GM18511 (cell line): ENCODE results near the gene PDIA3.
"Not testable (repeated sequence)": the region's sequence is repeated elsewhere in the genome, so short reads cannot be mapped to it uniquely, and the experiment has no call there.

Experiments
- ATAC-seq: cut with Tn5 transposase; IDR thresholded peaks from one replicate; pipeline ENCODE4 v1.9.1; 2021; ENCODE audit warnings: mild to moderate bottlenecking, moderate library complexity; ENCODE audit not compliant: unreplicated experiment

Gene PDIA3

DNA sequence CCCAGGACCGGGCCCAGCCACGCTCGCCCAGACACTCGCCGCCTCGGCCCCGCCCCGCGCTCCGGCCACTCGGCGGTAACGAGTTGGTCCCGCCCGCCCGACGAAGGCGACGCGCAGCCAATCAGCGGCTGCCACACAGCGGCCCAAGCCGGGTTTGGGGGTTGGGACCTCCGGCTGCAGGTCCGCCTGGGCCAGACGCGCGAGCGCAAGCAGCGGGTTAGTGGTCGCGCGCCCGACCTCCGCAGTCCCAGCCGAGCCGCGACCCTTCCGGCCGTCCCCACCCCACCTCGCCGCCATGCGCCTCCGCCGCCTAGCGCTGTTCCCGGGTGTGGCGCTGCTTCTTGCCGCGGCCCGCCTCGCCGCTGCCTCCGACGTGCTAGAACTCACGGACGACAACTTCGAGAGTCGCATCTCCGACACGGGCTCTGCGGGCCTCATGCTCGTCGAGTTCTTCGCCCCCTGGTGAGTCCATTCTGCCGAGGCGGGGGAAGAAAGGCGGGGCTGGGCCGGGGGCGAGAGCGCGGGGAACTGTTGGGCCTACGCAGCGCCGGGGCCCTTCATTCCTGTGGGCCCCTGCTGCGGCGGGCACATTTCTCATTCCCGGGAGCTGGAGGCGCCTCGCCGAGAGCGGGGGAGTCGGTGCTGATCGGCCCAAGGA is at the start of gene PDIA3:
Gene PDIA3, plus strand, starts transcription at position 194 of the 658 bp plus-strand sequence. Its CDS starts 102 bp downstream, at position 296.
- ATAC-seq = peak; percentile 81

DNA sequence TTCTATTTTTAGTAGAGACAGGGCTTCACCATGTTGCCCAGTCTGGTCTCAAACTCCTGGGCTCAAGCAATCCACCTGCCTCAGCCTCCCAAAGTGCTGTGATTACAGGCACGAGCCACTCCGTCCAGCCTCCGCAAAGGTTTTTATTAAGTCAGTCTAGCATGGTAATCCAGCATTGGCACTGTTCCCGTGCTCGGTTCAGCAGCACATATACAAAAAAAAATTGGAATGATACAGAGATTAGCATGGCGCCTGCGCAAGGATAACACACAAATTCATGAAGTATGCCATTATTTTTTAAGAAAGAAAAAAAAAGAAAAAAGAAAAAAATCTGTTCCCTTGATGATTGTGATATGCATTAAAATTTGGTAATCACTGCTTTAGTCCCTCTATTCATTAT is 44.1 kb upstream of the PDIA3 start:
- ATAC-seq = no peak

DNA sequence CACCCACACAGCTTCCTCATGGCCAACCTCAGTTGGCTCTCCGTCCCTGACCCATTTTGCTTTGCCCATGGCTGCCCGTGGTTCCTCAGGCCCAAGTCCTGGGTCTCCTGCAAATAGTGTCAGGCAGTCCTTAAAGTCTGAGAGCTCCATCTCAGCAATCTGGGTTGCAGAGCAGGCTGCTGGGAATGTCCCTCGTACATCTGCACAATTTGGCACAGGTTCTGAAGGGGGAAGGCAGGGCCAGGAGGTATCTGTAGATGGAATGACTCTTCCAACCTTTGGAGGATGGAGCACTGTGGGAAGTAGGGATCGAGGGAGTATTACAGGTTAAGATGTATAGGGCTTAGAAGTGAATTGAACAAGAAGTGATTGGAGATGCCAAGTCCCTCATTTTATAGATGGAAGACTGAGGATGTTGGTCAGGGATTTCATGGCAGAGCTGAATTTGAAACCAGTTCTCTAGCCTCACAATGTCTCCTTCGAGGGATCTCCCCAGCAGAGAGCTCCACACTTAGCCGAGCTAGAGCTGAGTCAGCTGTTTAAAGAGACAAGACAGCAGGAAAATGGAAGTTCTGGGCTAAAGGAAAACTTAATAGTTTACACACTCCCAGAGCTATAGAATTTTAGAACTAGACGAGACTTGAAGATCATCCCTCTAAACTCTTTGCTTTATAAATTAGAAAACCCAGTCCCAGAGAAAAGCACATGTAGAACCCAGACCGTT is 43.4 kb upstream of the PDIA3 start:
- no peak for ATAC-seq

DNA sequence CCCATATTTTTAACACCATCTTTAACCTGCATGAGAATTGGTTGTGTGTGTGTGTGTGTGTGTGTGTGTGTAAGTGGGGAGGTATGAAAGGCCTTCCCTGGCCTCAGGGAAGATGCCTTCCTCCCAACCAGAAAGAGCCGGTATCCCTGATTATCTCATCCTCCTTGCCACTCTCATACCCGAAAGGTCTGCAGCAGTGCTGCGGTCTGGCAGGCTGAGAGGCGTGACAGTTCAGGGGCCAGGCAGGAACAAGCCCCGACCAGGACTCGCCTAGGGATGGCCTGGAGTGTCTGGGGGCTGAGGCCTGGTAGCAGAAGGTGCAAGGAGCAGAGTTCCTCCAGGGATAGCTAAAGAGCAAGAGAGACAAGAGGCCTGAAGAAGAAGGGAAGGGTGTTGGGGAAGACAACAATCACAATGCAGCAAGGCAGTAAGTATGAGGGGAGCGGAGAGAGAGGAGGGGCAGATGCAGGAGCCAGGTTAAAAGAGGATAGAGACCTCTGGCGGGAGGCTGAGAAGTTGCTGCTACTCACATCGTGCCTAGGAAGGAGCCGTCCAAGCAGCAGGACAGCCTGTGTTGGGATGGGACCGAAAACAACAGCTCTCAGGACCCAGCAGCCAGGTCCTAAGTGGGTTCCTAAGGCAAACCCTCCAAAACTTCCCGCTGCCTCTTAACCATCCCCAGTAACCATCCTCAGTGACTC is 35.7 kb upstream of the PDIA3 start:
- not testable (repeated sequence) for ATAC-seq

DNA sequence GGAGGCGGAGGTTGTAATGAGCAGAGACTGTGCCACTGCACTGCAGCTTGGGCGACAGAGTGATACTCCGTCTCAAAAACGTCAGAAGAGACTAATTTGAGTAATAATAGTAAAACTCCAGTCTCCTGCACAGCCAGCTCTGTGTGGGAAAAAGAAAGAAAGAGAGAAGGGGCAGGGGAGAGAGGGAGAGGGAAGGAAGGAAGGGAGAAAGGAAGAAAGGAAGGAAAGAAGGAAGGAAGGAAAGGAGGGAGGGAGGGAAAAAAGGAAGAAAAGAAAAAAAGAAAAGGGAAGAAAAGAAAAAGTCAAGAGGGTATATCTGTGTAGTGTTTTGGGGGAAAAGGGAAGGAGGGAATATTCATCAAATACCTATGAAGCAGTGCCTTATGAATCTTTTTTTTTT is 23.1 kb upstream of the PDIA3 start:
- no peak for ATAC-seq

DNA sequence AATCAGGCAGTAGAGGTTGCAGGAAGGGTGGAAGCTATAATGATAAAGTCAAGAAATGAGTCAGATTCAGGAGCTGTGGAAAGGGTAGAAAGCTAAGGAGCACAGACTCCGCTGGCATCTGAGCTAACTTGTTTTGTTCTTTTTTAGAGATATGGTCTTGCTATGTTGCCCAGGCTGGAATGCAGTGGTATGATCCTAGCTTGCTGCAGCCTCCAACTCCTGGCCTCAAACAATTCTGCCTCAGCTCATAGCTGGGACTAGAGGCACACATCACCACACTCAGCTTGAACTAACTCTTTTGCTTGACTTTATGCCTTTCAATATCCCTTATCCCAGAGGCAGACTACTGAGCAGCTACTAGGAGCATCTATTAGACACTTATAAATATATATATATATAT is 19.9 kb upstream of the PDIA3 start:
- ATAC-seq = not testable (repeated sequence)

DNA sequence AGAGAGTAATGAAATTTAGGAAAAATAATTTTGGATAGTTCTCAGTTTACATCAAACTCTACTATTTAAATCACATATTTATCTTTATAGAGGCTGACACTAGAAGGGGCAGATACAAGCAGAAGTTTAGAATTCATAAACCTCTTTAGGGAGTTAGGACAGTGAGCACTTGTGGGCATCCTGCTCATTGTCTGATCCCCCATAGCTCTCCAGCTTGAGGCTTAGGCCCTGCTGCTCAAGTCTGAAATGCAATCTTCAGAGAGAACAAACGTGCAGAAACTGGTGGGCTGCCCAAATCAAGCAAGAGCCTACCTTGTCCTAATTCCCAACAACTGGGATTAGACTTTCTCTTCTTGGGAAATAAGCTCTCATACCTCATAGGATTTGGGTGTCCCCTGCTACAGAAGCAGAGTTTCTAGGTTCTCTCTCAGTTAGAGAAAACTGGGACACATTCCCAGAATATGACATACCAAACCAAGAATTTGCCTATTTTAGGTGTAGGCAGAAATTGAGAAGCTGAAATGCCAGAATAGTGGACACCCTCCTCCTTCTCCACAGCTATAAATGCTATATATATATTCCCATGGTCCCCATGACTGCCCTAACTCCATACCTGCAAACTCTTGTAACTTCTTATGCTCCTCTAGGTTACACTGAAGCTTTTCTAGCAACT is 18.0 kb upstream of the PDIA3 start:
- not testable (repeated sequence) for ATAC-seq

DNA sequence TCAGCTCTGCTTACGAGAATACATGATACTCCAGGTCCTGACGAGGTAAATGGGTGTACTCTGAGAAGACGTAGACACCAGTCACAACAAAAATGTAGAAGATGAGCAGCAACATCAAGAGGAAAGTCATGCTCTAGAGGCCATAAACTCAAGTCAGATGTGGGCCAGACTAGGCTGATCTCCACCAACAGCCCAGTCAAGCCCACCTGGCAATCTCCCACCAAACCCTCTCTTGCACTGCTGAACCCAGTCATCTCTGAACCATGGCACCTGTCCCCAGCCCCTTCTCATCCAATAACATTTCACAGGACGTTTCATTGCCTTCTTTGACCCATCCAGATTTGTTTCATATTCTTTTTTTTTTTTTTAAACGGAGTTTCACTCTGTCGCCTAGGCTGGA is 10.8 kb upstream of the PDIA3 start:
- ATAC-seq = peak; percentile 30

DNA sequence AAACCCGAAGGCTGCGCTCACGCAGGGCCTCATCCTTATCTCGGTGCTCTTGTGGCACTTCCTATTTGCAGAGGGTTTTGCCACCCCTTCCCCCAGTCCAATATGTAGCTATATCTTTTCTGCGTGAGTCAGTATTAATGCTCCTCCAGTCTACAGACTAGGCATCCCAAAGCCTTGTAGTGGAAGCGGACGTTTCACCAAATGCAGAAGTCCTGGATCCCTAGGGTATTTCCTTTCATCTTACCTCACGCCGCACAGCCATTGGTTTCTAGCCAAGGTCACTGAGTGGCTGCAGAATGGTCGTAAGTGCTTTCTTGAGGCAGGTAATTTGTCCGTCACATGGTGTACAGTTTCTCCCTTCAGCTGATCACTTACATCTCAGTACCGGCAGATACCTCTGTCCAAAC is 668 bp downstream of the PDIA3 start:
- ATAC-seq = peak; percentile 24

DNA sequence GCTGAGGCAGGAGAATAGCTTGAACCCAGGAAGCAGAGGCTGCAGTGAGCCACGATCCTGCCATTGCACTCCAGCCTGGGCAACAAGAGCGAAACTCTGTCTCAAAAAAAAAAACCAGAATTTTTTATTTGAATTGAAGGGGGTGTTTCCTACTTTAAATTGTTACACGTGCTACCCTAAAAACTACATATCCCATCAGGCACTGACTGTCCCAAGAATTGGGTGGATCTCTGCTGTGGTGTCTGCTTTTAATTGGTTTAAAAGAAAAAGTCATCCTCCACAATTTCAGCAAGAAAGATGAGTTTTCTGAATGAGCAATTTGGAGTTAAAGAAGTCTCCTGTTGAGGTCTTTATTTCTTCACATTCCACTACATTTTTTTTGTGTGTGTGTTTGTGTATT is 2.1 kb downstream of the PDIA3 start:
- ATAC-seq = no peak

DNA sequence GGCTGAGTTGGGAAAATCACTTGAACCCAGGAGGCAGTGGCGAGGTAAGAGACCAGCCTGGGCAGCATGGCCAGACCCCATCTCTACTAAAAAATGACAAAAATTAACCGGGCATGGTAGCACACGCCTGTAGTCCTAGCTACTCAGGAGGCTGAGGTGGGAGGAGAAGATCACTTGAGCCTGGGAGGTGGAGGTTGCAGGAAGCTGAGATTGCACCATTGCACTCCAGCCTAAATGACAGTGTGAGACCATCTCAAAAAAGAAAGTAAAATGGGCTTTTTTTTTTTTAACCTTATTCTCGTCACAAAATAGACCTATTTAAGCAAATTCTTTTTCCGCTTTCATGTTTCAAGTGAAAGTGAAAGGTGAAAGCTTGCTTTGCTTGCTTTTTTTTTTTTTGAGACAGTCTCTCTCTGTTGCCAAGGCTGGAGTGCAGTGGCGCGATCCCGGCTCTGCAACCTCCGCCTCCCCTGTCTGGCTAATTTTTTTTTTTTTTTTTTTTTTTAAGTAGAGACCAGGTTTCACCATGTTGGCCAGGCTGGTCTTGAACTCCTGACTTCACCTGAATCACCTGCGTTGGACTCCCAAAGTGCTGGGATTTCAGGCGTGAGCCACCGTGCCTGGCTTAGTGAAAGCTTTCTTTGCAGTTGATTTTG is 3.6 kb downstream of the PDIA3 start:
- ATAC-seq = peak; percentile 54

DNA sequence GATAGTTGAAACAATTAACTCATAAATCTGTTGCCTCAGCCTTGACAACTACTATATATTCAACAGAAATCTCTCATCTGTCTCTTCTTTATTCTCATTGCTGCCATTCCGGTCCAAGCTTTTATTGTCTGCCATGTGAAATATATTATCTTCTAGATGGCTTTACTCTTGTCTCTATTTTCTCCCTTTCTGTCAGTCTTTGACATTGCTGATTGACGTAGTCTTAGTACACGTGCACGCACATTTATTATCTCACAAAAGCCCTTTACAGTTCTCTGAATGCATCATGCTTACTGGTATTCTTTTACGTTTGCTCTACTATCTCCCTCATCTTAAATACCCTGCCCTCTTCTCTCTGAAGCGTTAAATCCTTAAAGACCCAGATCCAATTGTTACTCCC is 5.6 kb downstream of the PDIA3 start:
- ATAC-seq = no peak

DNA sequence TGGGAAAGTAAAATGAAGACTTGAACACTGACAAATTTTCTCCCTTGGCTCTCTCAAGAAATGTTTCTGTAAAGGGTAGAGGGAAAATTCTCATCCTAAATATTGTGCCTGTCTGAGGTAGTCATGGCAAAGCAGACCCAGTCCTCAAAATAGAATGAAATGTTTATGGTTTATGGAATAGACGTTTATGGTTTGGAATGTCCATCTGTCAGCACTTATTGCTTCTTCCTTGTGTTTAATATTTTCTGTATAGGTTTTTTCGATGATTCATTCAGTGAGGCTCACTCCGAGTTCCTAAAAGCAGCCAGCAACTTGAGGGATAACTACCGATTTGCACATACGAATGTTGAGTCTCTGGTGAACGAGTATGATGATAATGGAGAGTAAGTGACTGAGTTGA is 16.6 kb downstream of the PDIA3 start:
- ATAC-seq = no peak

DNA sequence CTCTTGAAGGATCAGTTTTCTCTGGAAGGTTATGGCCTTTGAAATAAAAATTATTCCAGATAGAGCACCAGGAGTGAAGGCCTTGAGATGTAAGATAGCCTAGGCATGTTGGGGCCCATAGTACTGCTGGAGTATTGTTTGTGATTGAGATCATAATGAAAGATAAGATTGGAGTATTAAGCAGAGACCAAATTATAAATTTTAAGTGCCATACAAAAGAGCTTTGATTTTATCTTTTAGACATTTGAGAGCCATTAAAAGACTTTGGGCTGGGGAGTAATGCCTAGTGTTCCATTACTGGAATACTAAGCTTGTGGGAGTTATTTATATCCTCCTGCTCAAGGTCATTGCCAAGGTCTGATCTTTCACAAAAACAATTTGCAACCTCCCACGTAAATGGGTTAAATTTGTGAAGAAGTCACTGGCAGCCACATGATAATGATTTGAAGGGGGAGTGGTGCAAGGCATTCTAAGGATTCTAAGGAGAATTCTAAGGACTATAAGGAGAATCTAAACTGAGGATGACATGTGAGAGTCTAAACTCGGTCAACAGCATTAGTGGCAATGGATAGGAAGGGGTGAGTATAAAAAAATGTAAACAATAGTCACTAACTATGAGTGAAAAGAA is 17.7 kb downstream of the PDIA3 start:
- ATAC-seq = no peak

DNA sequence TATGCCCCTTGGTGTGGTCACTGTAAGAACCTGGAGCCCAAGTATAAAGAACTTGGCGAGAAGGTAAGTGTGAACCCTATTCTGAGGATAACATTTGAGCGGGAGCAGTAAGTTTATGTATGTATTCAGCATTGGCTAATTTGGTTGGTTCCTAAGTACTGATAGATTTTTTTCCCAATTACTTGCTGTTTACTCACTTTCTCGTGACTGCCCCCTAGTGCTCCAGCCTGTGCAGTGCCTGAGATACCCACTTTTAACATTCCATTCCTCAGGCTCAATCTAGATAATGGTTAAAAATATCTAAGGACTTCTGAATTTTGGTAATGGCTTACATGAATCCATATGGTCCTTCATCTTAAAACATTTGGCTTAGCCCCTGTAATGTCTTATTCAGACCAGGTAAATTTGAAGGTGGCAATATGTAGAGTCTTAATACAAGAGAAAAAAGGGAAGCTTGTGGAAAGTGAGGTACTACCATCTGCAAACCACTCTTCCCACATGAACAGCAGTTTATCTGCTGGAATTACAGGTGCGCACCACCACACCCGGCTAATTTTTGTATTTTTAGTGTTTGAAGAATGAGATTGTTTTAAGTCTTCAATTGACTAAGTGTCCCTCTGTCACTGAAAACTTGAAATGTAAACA is 23.5 kb downstream of the PDIA3 start:
- no peak for ATAC-seq

DNA sequence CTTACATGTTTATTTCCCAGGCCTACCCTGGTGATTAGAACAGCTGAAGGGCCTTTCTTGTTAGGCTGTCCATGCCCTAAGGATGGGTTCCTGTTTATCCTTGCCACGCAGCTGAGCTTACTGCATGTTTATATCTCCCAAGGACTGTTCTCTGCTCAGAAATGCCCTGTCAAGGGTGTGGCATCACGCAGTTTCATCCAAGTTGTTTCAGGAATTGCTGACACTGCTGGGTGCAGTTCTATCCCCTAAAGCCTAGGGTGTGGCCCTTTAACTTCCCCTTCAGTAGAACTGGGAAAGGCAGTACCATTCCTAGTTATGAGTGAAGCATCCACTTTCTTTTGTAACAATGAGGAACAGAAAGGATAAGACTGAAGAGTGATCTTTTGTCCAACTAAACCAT is 25.6 kb downstream of the PDIA3 start:
- no peak for ATAC-seq

DNA sequence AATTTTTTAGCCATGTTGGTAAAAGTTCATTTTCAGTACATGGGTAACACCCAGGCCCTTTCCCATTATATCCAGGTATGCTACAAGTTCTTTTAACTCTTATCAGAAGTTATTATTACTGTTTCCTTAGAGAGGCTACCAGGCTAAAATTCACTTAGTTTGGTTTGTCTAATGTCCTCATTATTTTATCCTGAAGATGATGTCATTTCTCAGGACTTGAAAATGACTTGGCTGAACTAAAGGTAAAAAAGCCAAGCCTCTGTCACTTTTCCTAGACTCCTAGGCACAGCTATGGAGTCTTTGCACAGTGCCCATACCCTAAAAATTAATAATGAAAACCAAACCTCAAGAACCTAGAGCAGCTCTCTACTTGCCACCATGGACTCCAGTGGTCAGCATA is 26.4 kb downstream of the PDIA3 start:
- ATAC-seq = no peak

DNA sequence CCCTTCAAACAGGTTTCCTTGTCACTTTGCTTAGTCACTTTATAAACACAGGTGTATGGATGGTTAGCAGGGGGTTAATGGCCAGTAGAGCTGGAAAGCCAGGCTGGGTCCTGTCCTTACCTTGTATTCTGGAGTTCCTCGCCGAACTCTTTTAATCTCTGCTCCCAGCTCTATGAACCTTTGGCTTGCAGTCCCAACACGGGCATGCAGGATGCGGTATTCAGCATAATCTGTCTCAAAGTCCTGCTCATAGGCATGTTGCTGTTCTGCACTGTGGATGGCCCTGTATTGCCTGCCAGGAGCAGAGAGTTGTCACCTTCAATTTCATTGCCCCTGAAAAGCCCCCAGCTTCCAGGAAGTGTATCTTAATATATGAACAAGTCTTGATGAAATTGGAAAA is 27.8 kb downstream of the PDIA3 start:
- ATAC-seq = no peak

DNA sequence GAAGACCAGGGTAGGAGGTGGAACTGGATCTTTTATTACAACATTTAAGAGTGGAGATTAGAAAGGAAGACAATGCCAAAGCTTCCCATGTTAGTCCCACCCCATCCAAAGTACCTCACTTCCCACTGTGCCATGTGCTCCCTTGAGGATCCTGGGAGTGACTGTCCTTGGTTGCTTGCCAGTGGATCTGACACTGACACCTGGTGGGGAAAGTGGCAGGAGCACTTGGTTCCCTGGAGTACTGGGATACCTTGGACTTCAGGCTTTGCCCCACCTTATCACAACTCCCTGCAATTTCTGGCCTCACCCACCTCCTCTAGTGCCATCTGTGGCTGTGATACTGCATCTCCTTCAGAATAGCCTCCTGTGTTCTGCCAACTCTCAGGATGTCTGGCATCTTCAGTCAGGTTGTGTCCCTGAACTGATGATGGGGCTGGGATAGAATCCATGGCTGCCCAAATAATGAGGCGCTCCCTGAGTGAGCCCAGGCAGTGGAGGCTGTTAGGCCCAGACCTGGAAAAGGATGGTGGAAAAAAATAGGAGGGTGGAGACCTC is 29.2 kb downstream of the PDIA3 start:
- no peak for ATAC-seq
